ENCODE data around the gene LAMP2. TPM values are rescaled to one million over a fixed set of nuclear protein-coding genes. Genes with fewer than 3 reads are reported as not detected.

LAMP2 gene
- total RNA-seq = 116 and 147 TPM in 2 replicates

DNA sequence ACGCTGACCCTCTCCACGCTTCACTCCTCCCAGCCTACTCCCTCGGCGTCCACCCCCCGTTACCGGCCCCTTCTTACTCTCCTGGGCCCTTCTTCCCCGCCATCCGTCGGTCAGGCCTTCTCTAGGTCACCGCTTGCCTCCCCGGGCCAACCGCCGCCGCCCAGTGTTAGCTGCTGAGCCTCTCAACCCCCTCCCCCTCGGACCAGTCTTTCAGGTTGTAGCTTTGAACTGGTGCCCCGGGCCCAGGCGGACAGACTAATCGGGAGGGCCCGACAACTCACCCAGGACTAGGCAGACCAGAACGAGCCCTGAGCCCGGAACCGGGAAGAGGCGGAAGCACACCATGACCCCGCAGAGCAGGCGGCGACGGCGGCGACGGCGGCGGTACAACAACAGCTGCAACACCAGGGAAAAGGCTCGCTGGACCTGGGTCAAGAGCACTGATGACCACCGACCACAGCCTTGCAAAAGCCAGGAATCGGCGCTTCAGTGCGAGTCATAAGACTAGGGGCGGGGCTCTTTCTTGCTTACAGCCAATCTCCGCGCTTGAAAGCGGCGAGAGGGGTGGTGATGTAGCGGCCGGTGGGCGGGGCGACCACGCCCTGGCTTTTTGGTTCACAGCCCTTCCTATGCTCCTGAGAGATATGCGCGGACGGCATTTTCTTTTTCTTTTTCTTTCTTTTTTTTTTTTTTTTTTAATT lies at the start of gene LAMP2:
Gene LAMP2, minus strand, starts transcription at position 472 of the 701 bp plus-strand sequence. Its CDS starts 127 bp downstream, at position 345.

Other genes starting within 250 kb of the LAMP2 start
- 13.2 and 20.1 TPM in 2 replicates for gene ZBTB33, start 218.5 kb downstream of the LAMP2 start, total RNA-seq
- 0.24 and 0.65 TPM in 2 replicates for gene TMEM255A, start 157.8 kb downstream of the LAMP2 start, total RNA-seq
- gene ATP1B4, start 107.2 kb downstream of the LAMP2 start, total RNA-seq = not detected in 2 replicates
- 57.4 and 74.0 TPM in 2 replicates for gene CUL4B, start 91.7 kb upstream of the LAMP2 start, total RNA-seq
- 40.9 and 50.7 TPM in 2 replicates for gene MCTS1, start 134.8 kb upstream of the LAMP2 start, total RNA-seq
- gene C1GALT1C1, start 160.8 kb upstream of the LAMP2 start, total RNA-seq = 30.3 and 41.1 TPM in 2 replicates

Data from epithelial cell of alveolus of lung (primary cell).